SHP77 treated with DMSO at 0.1 percent for 48 hours (cell line): ENCODE data around the gene ARHGAP45.

Experiments used
- DNase-seq: peaks from one replicate; lab custom pipeline; 2025; lab: John Stamatoyannopoulos, UW

Gene ARHGAP45

GRCh38 chr19:1132552-1133383 is 65.8 kb downstream of the ARHGAP45 start:
- no peak for DNase-seq

DNA sequence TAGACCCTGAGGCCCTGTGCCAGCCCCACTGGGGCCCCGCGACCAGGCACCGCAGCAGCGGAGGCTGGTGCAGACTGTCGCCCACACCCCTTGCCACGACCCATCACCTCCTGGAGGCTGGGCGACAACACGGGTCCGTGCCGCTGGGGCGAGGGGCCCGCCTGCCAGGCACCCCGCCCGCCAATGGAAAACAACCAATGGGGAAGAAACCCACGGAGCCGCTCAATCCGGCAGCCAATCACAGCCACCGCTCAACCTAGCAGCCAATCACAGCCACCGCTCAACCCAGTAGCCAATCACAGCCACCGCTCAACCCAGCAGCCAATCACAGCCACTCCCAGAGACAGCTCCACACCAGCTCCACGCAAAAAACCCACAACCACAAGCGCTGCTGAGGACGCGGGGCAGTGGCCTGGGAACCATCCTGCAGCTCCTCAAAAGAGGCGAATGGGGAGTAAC is 66.5 kb downstream of the ARHGAP45 start:
- DNase-seq, result no peak

DNA sequence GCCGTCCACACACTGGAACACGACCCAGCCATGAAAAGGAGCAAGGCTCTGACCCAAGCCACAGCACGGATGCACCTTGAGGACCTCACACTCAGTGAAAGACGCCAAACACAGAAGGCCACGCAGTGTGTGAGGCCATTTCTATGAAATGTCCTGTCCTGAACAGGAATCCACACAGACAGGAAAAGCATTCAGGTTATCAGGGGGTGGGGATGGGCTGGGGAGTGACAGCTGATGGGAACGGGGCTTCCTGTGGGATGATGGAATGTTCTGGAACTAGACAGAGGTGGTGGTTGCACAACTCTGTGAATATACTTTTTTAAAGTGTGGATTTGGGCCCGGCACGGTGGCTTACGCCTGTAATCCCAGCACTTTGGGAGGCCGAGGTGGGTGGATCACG is 67.5 kb downstream of the ARHGAP45 start:
- no peak for DNase-seq

DNA sequence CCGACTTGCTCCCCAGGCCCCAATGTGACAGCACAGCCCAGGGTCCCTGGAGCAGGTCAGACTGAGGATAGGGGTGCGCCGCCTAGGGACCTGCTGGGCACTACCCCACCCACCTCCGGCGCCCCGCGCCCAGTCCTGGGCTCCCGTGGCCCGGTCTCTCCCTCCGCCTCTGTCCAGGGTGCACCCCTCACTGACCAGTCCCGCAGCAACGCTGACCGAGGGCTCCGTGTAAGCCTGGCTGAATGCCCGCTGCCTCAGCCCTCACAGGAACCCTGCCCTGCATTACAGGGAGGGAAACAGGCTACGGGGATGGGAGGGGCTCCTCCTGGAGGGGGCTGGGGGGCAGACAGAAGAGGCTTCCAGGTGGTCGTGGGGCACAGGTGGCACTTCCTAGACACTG is 68.5 kb downstream of the ARHGAP45 start:
- DNase-seq, result no peak

GRCh38 chr19:1136201-1136600 is 69.2 kb downstream of the ARHGAP45 start:
- no peak for DNase-seq
